GM12878 (cell line): ENCODE results near the gene CACNA1I. TPM values are rescaled to one million over a fixed set of nuclear protein-coding genes. Genes with fewer than 3 reads are reported as not detected.

Experiments
- ATF2 ChIP-seq: IDR thresholded peaks from 2 replicates; pipeline ENCODE4 v1.6.1; 2012; ENCODE audit warnings: low read length, inconsistent platforms
- ATF3 ChIP-seq: IDR thresholded peaks from 2 replicates; pipeline ENCODE4 v1.6.1; 2011; ENCODE audit warnings: low read depth, mild to moderate bottlenecking, low read length, moderate library complexity, borderline replicate concordance; ENCODE audit errors: extremely low read depth
- CHD4 ChIP-seq: fragments of 200-600 bp; sonication (generic); IDR thresholded peaks from 2 replicates; pipeline ENCODE4 v1.6.1; 2016; ENCODE audit warnings: mild to moderate bottlenecking
- FOXK2 ChIP-seq: fragments of 450-650 bp; IDR thresholded peaks from 2 replicates; pipeline ENCODE4 v1.6.1; 2017; ENCODE audit warnings: mild to moderate bottlenecking, moderate library complexity
- FOXM1 ChIP-seq: IDR thresholded peaks from 2 replicates; pipeline ENCODE4 v1.6.1; 2012; ENCODE audit warnings: low read depth, mild to moderate bottlenecking, inconsistent platforms, low read length, moderate library complexity
- GATAD2B ChIP-seq: fragments of 450-650 bp; conservative IDR thresholded peaks from 2 replicates; pipeline ENCODE4 v1.6.1; 2017; ENCODE audit warnings: low read depth, mild to moderate bottlenecking, moderate library complexity
- HDAC2 ChIP-seq: fragments of 200-600 bp; sonication (generic); IDR thresholded peaks from 2 replicates; pipeline ENCODE4 v1.6.1; 2017
- LARP7 ChIP-seq: fragments of 450-650 bp; IDR thresholded peaks from 2 replicates; pipeline ENCODE4 v1.6.1; 2017; ENCODE audit warnings: mild to moderate bottlenecking
- MYB ChIP-seq: fragments of 150-350 bp; IDR thresholded peaks from 2 replicates; pipeline ENCODE4 v1.6.1; 2014; ENCODE audit warnings: mild to moderate bottlenecking, low read depth, low read length, borderline replicate concordance
- NFYA ChIP-seq: IDR thresholded peaks from 2 replicates; pipeline ENCODE4 v1.6.1; 2011; ENCODE audit warnings: low read depth, mild to moderate bottlenecking, low read length, improper control_type of control experiment, borderline replicate concordance
- POLR2A ChIP-seq: IDR thresholded peaks from 2 replicates; pipeline ENCODE4 v1.6.1; 2011; ENCODE audit warnings: low read depth, mild to moderate bottlenecking, low read length
- RAD51 ChIP-seq: fragments of 450-650 bp; IDR thresholded peaks from 2 replicates; pipeline ENCODE4 v1.6.1; 2016; ENCODE audit warnings: moderate library complexity, mild to moderate bottlenecking, inconsistent platforms
- RCOR1 ChIP-seq: conservative IDR thresholded peaks from 2 replicates; pipeline ENCODE4 v1.6.1; 2012; ENCODE audit warnings: low read depth, low read length, improper control_type of control experiment
- SUPT20H ChIP-seq: IDR thresholded peaks from 2 replicates; pipeline ENCODE4 v1.6.1; 2011; ENCODE audit warnings: low read depth, mild to moderate bottlenecking, low read length, moderate library complexity, borderline replicate concordance; ENCODE audit not compliant: control insufficient read depth
- WRNIP1 ChIP-seq: IDR thresholded peaks from 2 replicates; pipeline ENCODE4 v1.6.1; 2011; ENCODE audit warnings: low read depth, low read length, improper control_type of control experiment, borderline replicate concordance
- YY1 ChIP-seq: IDR thresholded peaks from 2 replicates; pipeline ENCODE4 v1.6.1; 2011; ENCODE audit warnings: low read depth, mild to moderate bottlenecking, low read length
- ZBTB11 ChIP-seq: fragments of 450-650 bp; formaldehyde crosslinking; IDR thresholded peaks from 2 replicates; pipeline ENCODE4 v1.5.0; 2022; ENCODE audit warnings: mild to moderate bottlenecking, missing genetic modification characterization
- ZNF24 ChIP-seq: fragments of 450-650 bp; IDR thresholded peaks from 2 replicates; pipeline ENCODE4 v1.6.1; 2017; ENCODE audit warnings: antibody characterized with exemption, mild to moderate bottlenecking
- ZNF687 ChIP-seq: fragments of 450-650 bp; IDR thresholded peaks from 2 replicates; pipeline ENCODE4 v1.6.1; 2017; ENCODE audit warnings: mild to moderate bottlenecking, moderate library complexity
- polyA plus RNA-seq, 11 experiments: library from polyadenylated mRNA; depleted of rRNA in 4 of 11; unstranded in 6 of 11; stranded (reverse) in 5 of 11; fragments of >200 nt; fragmentation: Nextera tagmentation in 4 of 11; fragmentation: Illumina TruSeq in 1 of 11; extraction: Ambion mirVana in 4 of 11; extraction: Trizol in 1 of 11; gene quantifications; 1 replicate in 1 of 11; 2 replicates in 10 of 11; pipeline versions ENCODE4 v1.2.1 to v1.2.3, GENCODE V29; 2011 to 2016; ENCODE audit warnings: inconsistent platforms in 2 of 11, missing spikeins in 2 of 11, low read depth in 1 of 11
- total RNA-seq, 4 experiments: library from RNA; depleted of rRNA in 3 of 4; stranded (reverse); fragments of >200 nt in 3 of 4; fragmentation: Illumina TruSeq in 1 of 4; extraction: Trizol in 1 of 4; gene quantifications; 2 replicates each; pipeline versions ENCODE4 v1.2.1 to v1.2.3, GENCODE V29; 2013 to 2021

Gene CACNA1I
- total and polyA plus RNA-seq, 10 of the 15 experiments (the other 5 are each of a cell fraction or from before 2014, with no cell fraction given): 0.01 to 0.03 TPM; not detected in 8

- TF ChIP-seq RCOR1: no peak
- no peak for TF ChIP-seq ZNF687
- peak; percentile 99 for TF ChIP-seq POLR2A
- peak; percentile 71 for TF ChIP-seq FOXK2
- TF ChIP-seq ZNF24: no peak
- no peak for TF ChIP-seq WRNIP1
- peak; percentile 13; the same call in 1 of the 2 replicates for TF ChIP-seq NFYA
- 0 out of 2 replicates have a peak, but pooled peaks have one; percentile 55 for TF ChIP-seq RAD51
- no peak for TF ChIP-seq ATF3
- no peak for TF ChIP-seq ATF2
- TF ChIP-seq SUPT20H: no peak
- TF ChIP-seq HDAC2: no peak
- no peak for TF ChIP-seq CHD4
- no peak for TF ChIP-seq FOXM1
- TF ChIP-seq LARP7: peak; percentile 86
- peak; percentile 76 for TF ChIP-seq ZBTB11 (CRISPR knock-in tag)
- peak; percentile 95 for TF ChIP-seq YY1
- no peak; the same call in none of the 2 replicates for TF ChIP-seq GATAD2B
- TF ChIP-seq MYB: no peak
These were observed 38.1 kb upstream of the CACNA1I start, which contains the start of gene RPS19BP1 (continued) for GRCh38 chr22:39532215-39533073.
